Heart left ventricle (tissue), 16 donors: ENCODE measurements around the gene CCDC92. TPM values are rescaled to one million over a fixed set of nuclear protein-coding genes. Genes with fewer than 3 reads are reported as not detected.
A peak's percentile ranks its signal among the peaks of the same experiment; 100 is the strongest.

Experiments used
- ATAC-seq, 4 donors: fragments of 200-7000 bp; cut with Tn5 transposase; one replicate each; pipeline ENCODE4 v1.9.1; 2020 to 2022; ENCODE audit warnings: moderate library complexity in 4 of 4, mild to moderate bottlenecking in 3 of 4, moderate number of reproducible peaks in 1 of 4
- DNase-seq, 5 donors: peaks; one replicate each; pipeline ENCODE4 v3.0.0-alpha.2; 2020
- H3K27ac ChIP-seq, 12 donors: fragments of 200-600 bp; sonication (generic) in 4 of 12; one replicate each; pipeline versions ENCODE4 v1.5.0 to v1.8.0; 2016 to 2022; ENCODE audit warnings: mild to moderate bottlenecking in 2 of 12
- H3K27me3 ChIP-seq, 9 donors: fragments of 200-600 bp; sonication (generic) in 2 of 9; one replicate each; pipeline versions ENCODE4 v1.5.1 to v1.8.0; 2016 to 2022; ENCODE audit warnings: mild to moderate bottlenecking in 3 of 9
- H3K36me3 ChIP-seq, 9 donors: fragments of 200-600 bp; sonication (generic) in 2 of 9; one replicate each; pipeline versions ENCODE4 v1.5.0 to v1.8.0; 2018 to 2022; ENCODE audit warnings: mild to moderate bottlenecking in 2 of 9
- H3K4me1 ChIP-seq, 12 donors: fragments of 200-600 bp; sonication (generic) in 4 of 12; one replicate each; pipeline versions ENCODE4 v1.5.0 to v1.8.0; 2016 to 2022; ENCODE audit warnings: mild to moderate bottlenecking in 3 of 12
- H3K4me3 ChIP-seq, 12 donors: fragments of 200-600 bp; sonication (generic) in 4 of 12; one replicate each; pipeline versions ENCODE4 v1.5.0 to v1.8.0; 2017 to 2022; ENCODE audit warnings: mild to moderate bottlenecking in 9 of 12, moderate library complexity in 4 of 12
- H3K9me3 ChIP-seq, 12 donors: fragments of 200-600 bp; sonication (generic) in 4 of 12; one replicate each; pipeline versions ENCODE4 v1.5.0 to v1.8.0; 2016 to 2022; ENCODE audit warnings: mild to moderate bottlenecking in 1 of 12
- CTCF ChIP-seq, 12 donors: fragments of 200-600 bp; sonication (generic) in 4 of 12; IDR thresholded peaks; one replicate each; pipeline versions ENCODE4 v1.5.0 to v1.8.0; 2018 to 2022; ENCODE audit warnings: antibody characterized with exemption in 12 of 12, mild to moderate bottlenecking in 5 of 12
- POLR2A ChIP-seq, 2 donors: fragments of 450-650 bp; IDR thresholded peaks; one replicate each; pipeline ENCODE4 v1.6.1; 2017; ENCODE audit warnings: antibody characterized with exemption in 2 of 2, mild to moderate bottlenecking in 2 of 2, moderate library complexity in 2 of 2
- WGBS, 4 donors: extraction: QIAGEN DNeasy Blood & Tissue Kit in 2 of 4; methylation state at CpG; one replicate each; pipeline versions ENCODE4 v1.1.5 to v1.1.7; 2013 to 2018; 5-methylcytosine and 5-hydroxymethylcytosine counted together
- intact Hi-C, 10 donors: fragments of 100-400 bp; cut with DNase I; formaldehyde crosslinking; loops; one replicate each; pipeline versions ENCODE4 v1.11.1 to v1.14.2; 2022
- polyA plus RNA-seq, 2 donors: library from polyadenylated mRNA; stranded (reverse); fragments of 200-250 nt; gene quantifications; one replicate each; pipeline ENCODE4 v1.2.3, GENCODE V29; 2013
- total RNA-seq, 9 donors: library from RNA; depleted of rRNA in 2 of 9; stranded (reverse); fragments of >200 nt in 2 of 9; fragmentation: NEBNext Ultra II Directional in 3 of 9; extraction: Animal tissue kit (Norgen Biotek cat#: 25700) in 3 of 9; gene quantifications; one replicate each; pipeline versions ENCODE4 v1.1.0 to v1.2.4, GENCODE V29; 2016 to 2023
- donor health status: ischemic (EF 13 %, LVEDD 7.1; RV severe dilation, severe dysfunction).
- donor health status: healthy with polysubstance abuse.
- donor health status: DM: no; HTN: yes; CAD: no.
- donor health status: DM: no; HTN: no; CAD: no.
- donor health status: ischemic (EF 25% LVEDD 6.9; RV normal size, moderate dysfunction).
- donor health status: ischemic (EF 25% LVEDD 5.7; RV mildly dilated, moderate dysfunction).
- donor health status: healthy.
- donor health status: DM: yes; HTN: yes; CAD: no.
- donor health status: ischemic (EF 35%, LVEDD 5.7; RV mildly dilated, moderate dysfunction).
- donor health status: nonischemic (EF 11% LVEDD 7.7; RV severe dilation, severe dysfunction).
- donor health status: DM: yes; HTN: yes; CAD: no.
- donor health status: PGD.
- donor health status: ischemic (EF 29% LVEDD 5.4; RV normal size, mild dysfunction).
- donor health status: nonischemic (EF 23%, LVEDD 6.1; RV moderate dilation, normal function).

The CCDC92 gene
- total and polyA plus RNA-seq, 11 donors: 37.8 to 86.1 (median 58.1) TPM

GRCh38 chr12:123907726-123908476, 64.7 kb downstream of the CCDC92 start:
- Histone ChIP-seq H3K36me3 (no peaks in the 10 kb centered on the region), H3K27ac (peak overlapping the region in 2 of 12 donors; percentile 1 to 4), H3K4me3 (no peak overlapping the region), H3K27me3 (no peaks in the 10 kb centered on the region), H3K9me3 (no peaks in the 10 kb centered on the region), H3K4me1 (peaks cover 0 to 8% (median 0%) of the 10 kb centered on the region in 12 donors)
- TF ChIP-seq POLR2A (IDR thresholded peaks at IDR 0.05) (no peak), CTCF (IDR thresholded peaks at IDR 0.05) (no peak)
- WGBS, 4 donors: 38 to 55% (median 48%) methylated on average over 12 of the region's 12 CpGs
- intact Hi-C loops: loop anchor here in 8 of 10 donors (5.0 to 10.0 kb wide), 5 partner anchors 74 to 867 kb away; no protein-coding TSS in a partner anchor
- ATAC-seq: peak in 3 of 4 donors; percentile 26 to 48 (median 32)
- peak in 1 of 5 donors; percentile 38 for DNase-seq

GRCh38 chr12:123906711-123907420, 65.8 kb downstream of the CCDC92 start:
- H3K4me3 ChIP-seq: no peak overlapping the region
- ATAC-seq (no peak), DNase-seq (no peak)
- no peak for TF ChIP-seq CTCF (IDR thresholded peaks at IDR 0.05)
- TF ChIP-seq POLR2A (IDR thresholded peaks at IDR 0.05): no peak
- H3K27ac ChIP-seq: no peak overlapping the region
- intact Hi-C loops: loop anchor here in 8 of 10 donors (5.0 to 10.0 kb wide), 5 partner anchors 75 to 868 kb away; no protein-coding TSS in a partner anchor
- no peaks in the 10 kb centered on the region for H3K36me3 ChIP-seq
- no peaks in the 10 kb centered on the region for H3K9me3 ChIP-seq
- peaks cover 0 to 8% (median 0%) of the 10 kb centered on the region in 12 donors for H3K4me1 ChIP-seq
- H3K27me3 ChIP-seq: peaks cover 0 to 1% (median 0%) of the 10 kb centered on the region in 9 donors
- WGBS, 4 donors: 95 to 97% (median 96%) methylated on average over 7 of the region's 7 CpGs

GRCh38 chr12:123905319-123905925, 67.2 kb downstream of the CCDC92 start:
- intact Hi-C loops: loop anchor here in 9 of 10 donors (2.0 to 10.0 kb wide), 8 partner anchors 65 to 869 kb away; no protein-coding TSS in a partner anchor
- peak in 2 of 5 donors; percentile 28 to 30 for DNase-seq
- Histone ChIP-seq H3K27ac (no peak overlapping the region), H3K4me1 (peaks cover 0 to 8% (median 0%) of the 10 kb centered on the region in 12 donors), H3K27me3 (peaks cover 0 to 6% (median 0%) of the 10 kb centered on the region in 9 donors), H3K9me3 (no peaks in the 10 kb centered on the region), H3K4me3 (no peak overlapping the region), H3K36me3 (no peaks in the 10 kb centered on the region)
- peak in 1 of 4 donors; percentile 44 for ATAC-seq
- whole genome bisulfite sequencing, 4 donors: 30 to 37% (median 32%) methylated on average over 9 of the region's 9 CpGs
- TF ChIP-seq POLR2A (IDR thresholded peaks at IDR 0.05) (no peak), CTCF (IDR thresholded peaks at IDR 0.05) (peak; percentile 63 to 83 (median 78))
